Osteoblast (primary cell): ENCODE results near the gene STH. TPM values are rescaled to one million over a fixed set of nuclear protein-coding genes. Genes with fewer than 3 reads are reported as not detected.
"Not testable (repeated sequence)": the region's sequence is repeated elsewhere in the genome, so short reads cannot be mapped to it uniquely, and the experiment has no call there.

ENCODE experiments used
- DNase-seq: peaks from one replicate; pipeline ENCODE4 v3.0.0; 2011; ENCODE audit warnings: low spot score, mixed read lengths; ENCODE audit not compliant: insufficient read length; ENCODE audit errors: missing footprints
- H2AFZ ChIP-seq: 2 replicates; pipeline ENCODE4 v1.6.0; 2011; ENCODE audit warnings: mild to moderate bottlenecking, low read length
- H3K27ac ChIP-seq: 2 replicates; pipeline ENCODE4 v1.5.1; 2011; ENCODE audit warnings: mild to moderate bottlenecking, low read depth, low read length, moderate library complexity
- H3K27me3 ChIP-seq: 2 replicates; pipeline ENCODE4 v1.6.0; 2012; ENCODE audit warnings: mild to moderate bottlenecking, control low read depth, inconsistent platforms, low read length, moderate library complexity; ENCODE audit not compliant: insufficient read depth
- H3K36me3 ChIP-seq: 2 replicates; pipeline ENCODE4 v1.5.1; 2011; ENCODE audit warnings: mild to moderate bottlenecking, low read length, control low read depth, moderate library complexity; ENCODE audit not compliant: insufficient read depth
- H3K4me1 ChIP-seq: 2 replicates; pipeline ENCODE4 v1.5.1; 2011; ENCODE audit warnings: mild to moderate bottlenecking, low read length, control low read depth, moderate library complexity; ENCODE audit not compliant: insufficient read depth
- H3K4me2 ChIP-seq: 2 replicates; pipeline ENCODE4 v1.6.0; 2011; ENCODE audit warnings: mild to moderate bottlenecking, low read length; ENCODE audit not compliant: insufficient read depth
- H3K4me3 ChIP-seq: fragments of 200-600 bp; sonication (generic); 3 replicates; pipeline ENCODE4 v1.5.1; 2012; ENCODE audit warnings: mild to moderate bottlenecking, low read length, inconsistent platforms; ENCODE audit not compliant: insufficient read depth
- H3K79me2 ChIP-seq: 2 replicates; pipeline ENCODE4 v1.6.0; 2012; ENCODE audit warnings: mild to moderate bottlenecking, low read length, control low read depth, inconsistent platforms; ENCODE audit not compliant: insufficient read depth
- H3K9me3 ChIP-seq: 2 replicates; pipeline ENCODE4 v1.5.1; 2011; ENCODE audit warnings: low read depth, low read length, control low read depth
- H4K20me1 ChIP-seq: 2 replicates; pipeline ENCODE4 v1.6.0; 2012; ENCODE audit warnings: mild to moderate bottlenecking, low read length, control low read depth; ENCODE audit not compliant: insufficient read depth
- CTCF ChIP-seq: IDR thresholded peaks from 2 replicates; pipeline ENCODE4 v1.5.1; 2011; ENCODE audit warnings: mild to moderate bottlenecking, low read depth, low read length, moderate library complexity; ENCODE audit errors: extremely low read depth
- total RNA-seq: library from RNA; depleted of rRNA; stranded (reverse); fragments of >200 nt; gene quantifications from 2 replicates; pipeline ENCODE4 v1.2.3, GENCODE V29; 2012

Gene STH
- total RNA-seq, 1 donor, result not detected

DNA sequence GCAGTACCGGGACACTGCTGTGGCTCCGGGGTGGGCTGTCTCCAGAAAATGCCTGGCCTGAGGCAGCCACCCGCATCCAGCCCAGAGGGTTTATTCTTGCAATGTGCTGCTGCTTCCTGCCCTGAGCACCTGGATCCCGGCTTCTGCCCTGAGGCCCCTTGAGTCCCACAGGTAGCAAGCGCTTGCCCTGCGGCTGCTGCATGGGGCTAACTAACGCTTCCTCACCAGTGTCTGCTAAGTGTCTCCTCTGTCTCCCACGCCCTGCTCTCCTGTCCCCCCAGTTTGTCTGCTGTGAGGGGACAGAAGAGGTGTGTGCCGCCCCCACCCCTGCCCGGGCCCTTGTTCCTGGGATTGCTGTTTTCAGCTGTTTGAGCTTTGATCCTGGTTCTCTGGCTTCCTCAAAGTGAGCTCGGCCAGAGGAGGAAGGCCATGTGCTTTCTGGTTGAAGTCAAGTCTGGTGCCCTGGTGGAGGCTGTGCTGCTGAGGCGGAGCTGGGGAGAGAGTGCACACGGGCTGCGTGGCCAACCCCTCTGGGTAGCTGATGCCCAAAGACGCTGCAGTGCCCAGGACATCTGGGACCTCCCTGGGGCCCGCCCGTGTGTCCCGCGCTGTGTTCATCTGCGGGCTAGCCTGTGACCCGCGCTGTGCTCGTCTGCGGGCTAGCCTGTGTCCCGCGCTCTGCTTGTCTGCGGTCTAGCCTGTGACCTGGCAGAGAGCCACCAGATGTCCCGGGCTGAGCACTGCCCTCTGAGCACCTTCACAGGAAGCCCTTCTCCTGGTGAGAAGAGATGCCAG, 12.9 kb downstream of the STH start:
- Histone ChIP-seq H3K27ac (no peak overlapping the region), H4K20me1 (no peaks in the 10 kb centered on the region), H3K9me3 (no peaks in the 10 kb centered on the region), H3K36me3 (no peaks in the 10 kb centered on the region), H3K27me3 (peaks cover 5% of the 10 kb centered on the region), H3K4me1 (peaks cover 7% of the 10 kb centered on the region), H3K79me2 (no peaks in the 10 kb centered on the region), H2AFZ (no peak overlapping the region), H3K4me3 (no peak overlapping the region), H3K4me2 (no peak overlapping the region)
- peak; percentile 36 for DNase-seq
- TF ChIP-seq CTCF, result no peak

GRCh38 chr17:46012506-46013079, 13.5 kb downstream of the STH start:
- no peak overlapping the region for H3K4me2 ChIP-seq
- no peaks in the 10 kb centered on the region for H3K36me3 ChIP-seq
- H3K4me1 ChIP-seq, result peaks cover 7% of the 10 kb centered on the region
- TF ChIP-seq CTCF, result no peak
- no peak for DNase-seq
- H3K27ac ChIP-seq, result no peak overlapping the region
- no peaks in the 10 kb centered on the region for H3K79me2 ChIP-seq
- no peaks in the 10 kb centered on the region for H4K20me1 ChIP-seq
- H2AFZ ChIP-seq, result no peak overlapping the region
- no peaks in the 10 kb centered on the region for H3K9me3 ChIP-seq
- peaks cover 5% of the 10 kb centered on the region for H3K27me3 ChIP-seq
- no peak overlapping the region for H3K4me3 ChIP-seq

DNA sequence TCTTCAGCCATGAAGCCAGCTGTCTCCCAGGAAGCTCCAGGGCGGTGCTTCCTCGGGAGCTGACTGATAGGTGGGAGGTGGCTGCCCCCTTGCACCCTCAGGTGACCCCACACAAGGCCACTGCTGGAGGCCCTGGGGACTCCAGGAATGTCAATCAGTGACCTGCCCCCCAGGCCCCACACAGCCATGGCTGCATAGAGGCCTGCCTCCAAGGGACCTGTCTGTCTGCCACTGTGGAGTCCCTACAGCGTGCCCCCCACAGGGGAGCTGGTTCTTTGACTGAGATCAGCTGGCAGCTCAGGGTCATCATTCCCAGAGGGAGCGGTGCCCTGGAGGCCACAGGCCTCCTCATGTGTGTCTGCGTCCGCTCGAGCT, 14.1 kb downstream of the STH start:
- Histone ChIP-seq H3K79me2 (no peaks in the 10 kb centered on the region), H3K9me3 (no peaks in the 10 kb centered on the region), H3K36me3 (no peaks in the 10 kb centered on the region), H3K4me3 (no peak overlapping the region), H3K4me1 (peaks cover 7% of the 10 kb centered on the region), H3K27me3 (peaks cover 5% of the 10 kb centered on the region), H2AFZ (no peak overlapping the region), H4K20me1 (no peaks in the 10 kb centered on the region), H3K4me2 (no peak overlapping the region), H3K27ac (no peak overlapping the region)
- DNase-seq, result no peak
- no peak for TF ChIP-seq CTCF

DNA sequence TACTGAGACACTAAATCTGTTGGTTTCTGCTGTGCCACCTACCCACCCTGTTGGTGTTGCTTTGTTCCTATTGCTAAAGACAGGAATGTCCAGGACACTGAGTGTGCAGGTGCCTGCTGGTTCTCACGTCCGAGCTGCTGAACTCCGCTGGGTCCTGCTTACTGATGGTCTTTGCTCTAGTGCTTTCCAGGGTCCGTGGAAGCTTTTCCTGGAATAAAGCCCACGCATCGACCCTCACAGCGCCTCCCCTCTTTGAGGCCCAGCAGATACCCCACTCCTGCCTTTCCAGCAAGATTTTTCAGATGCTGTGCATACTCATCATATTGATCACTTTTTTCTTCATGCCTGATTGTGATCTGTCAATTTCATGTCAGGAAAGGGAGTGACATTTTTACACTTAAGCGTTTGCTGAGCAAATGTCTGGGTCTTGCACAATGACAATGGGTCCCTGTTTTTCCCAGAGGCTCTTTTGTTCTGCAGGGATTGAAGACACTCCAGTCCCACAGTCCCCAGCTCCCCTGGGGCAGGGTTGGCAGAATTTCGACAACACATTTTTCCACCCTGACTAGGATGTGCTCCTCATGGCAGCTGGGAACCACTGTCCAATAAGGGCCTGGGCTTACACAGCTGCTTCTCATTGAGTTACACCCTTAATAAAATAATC, 14.6 kb downstream of the STH start:
- Histone ChIP-seq H3K27me3 (peaks cover 5% of the 10 kb centered on the region), H3K4me2 (no peak overlapping the region), H4K20me1 (no peaks in the 10 kb centered on the region), H3K9me3 (no peaks in the 10 kb centered on the region), H2AFZ (no peak overlapping the region), H3K79me2 (no peaks in the 10 kb centered on the region), H3K36me3 (no peaks in the 10 kb centered on the region), H3K4me1 (peaks cover 7% of the 10 kb centered on the region), H3K4me3 (no peak overlapping the region), H3K27ac (no peak overlapping the region)
- no peak for TF ChIP-seq CTCF
- DNase-seq, result peak; percentile 92

DNA sequence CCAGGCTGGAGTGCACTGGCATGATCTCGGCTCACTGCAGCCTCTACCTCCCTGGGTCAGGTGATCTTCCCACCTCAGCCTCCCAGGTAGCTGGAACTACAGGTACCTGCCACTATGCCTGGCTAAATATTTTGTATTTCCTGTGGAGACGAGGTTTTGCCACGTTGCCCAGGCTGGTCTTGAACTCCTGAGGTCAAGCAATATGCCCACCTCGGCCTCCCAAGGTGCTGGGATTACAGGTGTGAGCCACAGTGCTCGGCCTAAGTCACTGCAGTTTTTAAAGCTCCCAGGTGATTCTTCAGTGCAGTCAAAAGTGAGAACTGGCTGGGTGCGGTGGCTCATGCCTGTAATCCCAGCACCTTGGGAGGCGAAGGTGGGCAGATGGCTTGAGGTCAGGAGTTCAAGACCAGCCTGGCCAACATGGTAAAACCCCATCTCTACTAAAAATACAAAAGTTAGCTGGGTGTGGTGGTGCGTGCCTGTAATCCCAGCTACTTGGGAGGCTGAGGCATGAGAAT, 20.4 kb downstream of the STH start:
- not testable (repeated sequence) for H3K79me2 ChIP-seq, DNase-seq, H3K4me1 ChIP-seq, H2AFZ ChIP-seq, H3K27me3 ChIP-seq, H3K4me3 ChIP-seq, H3K9me3 ChIP-seq, H3K4me2 ChIP-seq, H4K20me1 ChIP-seq, H3K36me3 ChIP-seq, H3K27ac ChIP-seq
